ENCODE measurements around the gene PCCA.
"Not testable (repeated sequence)": the region's sequence is repeated elsewhere in the genome, so short reads cannot be mapped to it uniquely, and the experiment has no call there.

PCCA gene

GRCh38 chr13:100262404-100262803, 173.5 kb downstream of the PCCA start:
- DNase-seq, result no peak

GRCh38 chr13:100266026-100266425, 177.1 kb downstream of the PCCA start:
- DNase-seq, result no peak

- DNase-seq, result no peak
These were observed 180.9 kb downstream of the PCCA start for GRCh38 chr13:100269837-100270236.

GRCh38 chr13:100273138-100273537, 184.2 kb downstream of the PCCA start:
- DNase-seq, result no peak

- no peak for DNase-seq
These were observed 184.7 kb downstream of the PCCA start for GRCh38 chr13:100273552-100273951.

GRCh38 chr13:100274942-100275506, 186.1 kb downstream of the PCCA start:
- DNase-seq, result no peak

- DNase-seq, result no peak
These were observed 186.9 kb downstream of the PCCA start for GRCh38 chr13:100275746-100276145.

- DNase-seq, result no peak
These were observed 191.8 kb downstream of the PCCA start for GRCh38 chr13:100280681-100281080.

GRCh38 chr13:100282306-100282705, 193.4 kb downstream of the PCCA start:
- not testable (repeated sequence) for DNase-seq

GRCh38 chr13:100290165-100290801, 201.4 kb downstream of the PCCA start:
- DNase-seq, result no peak

- no peak for DNase-seq
These were observed 202.7 kb downstream of the PCCA start for GRCh38 chr13:100291624-100292023.

- DNase-seq, result no peak
These were observed 208.5 kb downstream of the PCCA start for GRCh38 chr13:100297413-100297812.

- DNase-seq, result no peak
These were observed 209.3 kb downstream of the PCCA start for GRCh38 chr13:100298116-100298681.

- DNase-seq, result no peak
These were observed 209.8 kb downstream of the PCCA start for GRCh38 chr13:100298691-100299090.

- no peak for DNase-seq
These were observed 211.3 kb downstream of the PCCA start for GRCh38 chr13:100300243-100300642.

GRCh38 chr13:100300708-100301107, 211.8 kb downstream of the PCCA start:
- DNase-seq, result no peak

- no peak for DNase-seq
These were observed 212.5 kb downstream of the PCCA start for GRCh38 chr13:100301418-100301817.

- no peak for DNase-seq
These were observed 213.5 kb downstream of the PCCA start for GRCh38 chr13:100302391-100302790.

GRCh38 chr13:100304229-100304628, 215.3 kb downstream of the PCCA start:
- DNase-seq, result no peak

GRCh38 chr13:100305398-100305797, 216.5 kb downstream of the PCCA start:
- DNase-seq, result no peak

- DNase-seq, result no peak
These were observed 217.1 kb downstream of the PCCA start for GRCh38 chr13:100306030-100306429.

- DNase-seq, result no peak
These were observed 217.6 kb downstream of the PCCA start for GRCh38 chr13:100306434-100306999.

GRCh38 chr13:100314132-100314910, 225.4 kb downstream of the PCCA start:
- no peak for DNase-seq

- no peak for DNase-seq
These were observed 226.6 kb downstream of the PCCA start for GRCh38 chr13:100315522-100315921.
